HG03439 (cell line): ENCODE measurements around the gene INPP5A.

Experiments used
- ATAC-seq: cut with Tn5 transposase; IDR thresholded peaks from one replicate; pipeline ENCODE4 v1.9.1; 2021; ENCODE audit warnings: mild to moderate bottlenecking, moderate library complexity; ENCODE audit not compliant: unreplicated experiment

Gene INPP5A

GRCh38 chr10:132640326-132641125 lies 102.9 kb downstream of the INPP5A start:
- ATAC-seq = no peak

GRCh38 chr10:132641401-132641800 lies 103.8 kb downstream of the INPP5A start:
- no peak for ATAC-seq

- no peak for ATAC-seq
Observed at GRCh38 chr10:132641966-132642731, 104.6 kb downstream of the INPP5A start.

GRCh38 chr10:132642732-132643008 lies 105.1 kb downstream of the INPP5A start:
- no peak for ATAC-seq

GRCh38 chr10:132643709-132644526 lies 106.3 kb downstream of the INPP5A start:
- ATAC-seq = no peak

GRCh38 chr10:132644527-132645246 lies 107.1 kb downstream of the INPP5A start:
- no peak for ATAC-seq

- no peak for ATAC-seq
Observed at GRCh38 chr10:132645247-132645530, 107.6 kb downstream of the INPP5A start.

GRCh38 chr10:132645630-132646442 lies 108.2 kb downstream of the INPP5A start:
- no peak for ATAC-seq

- no peak for ATAC-seq
Observed at GRCh38 chr10:132646443-132647097, 109.0 kb downstream of the INPP5A start.

GRCh38 chr10:132647424-132647823 lies 109.8 kb downstream of the INPP5A start:
- ATAC-seq = no peak

- ATAC-seq = no peak
Observed at GRCh38 chr10:132648072-132648850, 110.7 kb downstream of the INPP5A start.

GRCh38 chr10:132648851-132649528 lies 111.4 kb downstream of the INPP5A start:
- ATAC-seq = no peak

- ATAC-seq = no peak
Observed at GRCh38 chr10:132649651-132650360, 112.2 kb downstream of the INPP5A start.

- ATAC-seq = no peak
Observed at GRCh38 chr10:132650611-132651250, 113.1 kb downstream of the INPP5A start.

- no peak for ATAC-seq
Observed at GRCh38 chr10:132651511-132652029, 114.0 kb downstream of the INPP5A start.

- no peak for ATAC-seq
Observed at GRCh38 chr10:132652446-132652845, 114.9 kb downstream of the INPP5A start.

- no peak for ATAC-seq
Observed at GRCh38 chr10:132652936-132653590, 115.5 kb downstream of the INPP5A start.
